IMR-90 (cell line): ENCODE results near the gene FRZB. TPM values are rescaled to one million over a fixed set of nuclear protein-coding genes. Genes with fewer than 3 reads are reported as not detected.

Source experiments
- ATAC-seq: fragments of 200-7000 bp; cut with Tn5 transposase; 2 replicates; pipeline ENCODE4 v1.9.1; 2020; ENCODE audit warnings: low read depth, mild to moderate bottlenecking, moderate library complexity
- BruUV-seq: library from RNA; stranded (reverse); fragments of 400-500 nt; replicated peaks from 2 replicates; lab custom pipeline; 2021; lab: Mats Ljungman, UMichigan
- CTCF ChIA-PET: fragments of 300-600 bp; formaldehyde crosslinking; extraction: SDS; loops from one replicate; lab custom pipeline; 2021; ENCODE audit warnings: antibody characterized with exemption; lab: Yijun Ruan, JAX
- POLR2A ChIA-PET: fragments of 300-600 bp; sonication (Branson Sonifier 250); formaldehyde crosslinking; loops from one replicate; lab custom pipeline; 2022; ENCODE audit warnings: antibody characterized with exemption; ENCODE audit not compliant: unreplicated experiment; lab: Charles Lee
- DNase-seq: peaks from one replicate; pipeline ENCODE4 v3.0.0; 2013
- H2AFZ ChIP-seq: replicated peaks from 2 replicates; pipeline ENCODE3; 2013; ENCODE audit warnings: low read length, mild to moderate bottlenecking; ENCODE audit not compliant: poor library complexity
- H2AK5ac ChIP-seq: 2 replicates; pipeline ENCODE4 v1.6.1; 2013; ENCODE audit warnings: low read depth, low read length, inconsistent platforms
- H2AK9ac ChIP-seq: replicated peaks from 2 replicates; pipeline ENCODE3; 2013; ENCODE audit warnings: mild to moderate bottlenecking, low read depth, low read length, moderate library complexity; ENCODE audit not compliant: poor library complexity
- H2BK120ac ChIP-seq: 2 replicates; pipeline ENCODE4 v1.6.1; 2013; ENCODE audit warnings: low read depth, low read length, inconsistent platforms
- H2BK15ac ChIP-seq: 3 replicates; pipeline ENCODE4 v1.6.1; 2013; ENCODE audit warnings: low read depth, low read length, inconsistent platforms
- H2BK20ac ChIP-seq: 2 replicates; pipeline ENCODE4 v1.6.1; 2013; ENCODE audit warnings: low read depth, mild to moderate bottlenecking, inconsistent platforms, low read length, moderate library complexity
- H2BK5ac ChIP-seq: 2 replicates; pipeline ENCODE4 v1.6.1; 2013; ENCODE audit warnings: mild to moderate bottlenecking, low read depth, low read length, inconsistent platforms; ENCODE audit not compliant: poor library complexity, severe bottlenecking
- H3K14ac ChIP-seq: replicated peaks from 2 replicates; pipeline ENCODE4 v1.6.1; 2013; ENCODE audit warnings: low read depth, low read length, inconsistent platforms
- H3K18ac ChIP-seq: 2 replicates; pipeline ENCODE4 v1.6.1; 2013; ENCODE audit warnings: low read depth, low read length, control low read depth
- H3K23ac ChIP-seq: 2 replicates; pipeline ENCODE4 v1.6.1; 2013; ENCODE audit warnings: low read depth, low read length, inconsistent platforms
- H3K27ac ChIP-seq: 2 replicates; pipeline ENCODE4 v1.5.1; 2013; ENCODE audit warnings: mild to moderate bottlenecking, control low read depth, low read length; ENCODE audit not compliant: insufficient read depth
- H3K27me3 ChIP-seq: 2 replicates; pipeline ENCODE4 v1.6.1; 2013; ENCODE audit warnings: low read length; ENCODE audit not compliant: control insufficient read depth, insufficient read depth
- H3K36me3 ChIP-seq: 2 replicates; pipeline ENCODE4 v1.6.1; 2013; ENCODE audit warnings: low read length, mixed read lengths; ENCODE audit not compliant: control insufficient read depth, insufficient read depth
- H3K4ac ChIP-seq: 2 replicates; pipeline ENCODE4 v1.6.1; 2013; ENCODE audit warnings: low read depth, low read length, inconsistent platforms
- H3K4me1 ChIP-seq: 2 replicates; pipeline ENCODE4 v1.6.1; 2013; ENCODE audit warnings: low read length, mixed read lengths; ENCODE audit not compliant: control insufficient read depth, insufficient read depth
- H3K4me2 ChIP-seq: 2 replicates; pipeline ENCODE4 v1.6.1; 2013; ENCODE audit warnings: low read depth, mild to moderate bottlenecking, control low read depth, low read length, moderate library complexity
- H3K4me3 ChIP-seq: 2 replicates; pipeline ENCODE4 v1.5.1; 2013; ENCODE audit warnings: low read depth, mild to moderate bottlenecking, control low read depth, low read length, moderate library complexity; ENCODE audit not compliant: insufficient read depth
- H3K56ac ChIP-seq: 2 replicates; pipeline ENCODE4 v1.6.1; 2013; ENCODE audit warnings: low read length, inconsistent platforms; ENCODE audit not compliant: insufficient read depth; ENCODE audit errors: extremely low read depth
- H3K79me1 ChIP-seq, 2 experiments: 2 replicates each; pipeline ENCODE4 v1.6.1; 2013; ENCODE audit warnings: low read length in 2 of 2, inconsistent platforms in 1 of 2, low read depth in 1 of 2
- H3K9ac ChIP-seq: 2 replicates; pipeline ENCODE4 v1.6.1; 2013; ENCODE audit warnings: low read depth, low read length, control low read depth
- H3K9me1 ChIP-seq: 2 replicates; pipeline ENCODE4 v1.6.1; 2013; ENCODE audit warnings: low read length, inconsistent platforms; ENCODE audit not compliant: insufficient read depth
- H3K9me3 ChIP-seq: 2 replicates; pipeline ENCODE4 v1.6.1; 2013; ENCODE audit warnings: low read length; ENCODE audit not compliant: control insufficient read depth, insufficient read depth
- H4K20me1 ChIP-seq: 2 replicates; pipeline ENCODE4 v1.6.1; 2013; ENCODE audit warnings: low read length, inconsistent platforms; ENCODE audit not compliant: insufficient read depth
- H4K5ac ChIP-seq: 2 replicates; pipeline ENCODE4 v1.6.1; 2013; ENCODE audit warnings: mild to moderate bottlenecking, low read depth, low read length, control low read depth
- H4K8ac ChIP-seq, 2 experiments: 2 replicates each; pipeline ENCODE4 v1.6.1; 2013; ENCODE audit warnings: low read depth in 2 of 2, low read length in 2 of 2, control low read depth in 1 of 2, inconsistent platforms in 1 of 2
- H4K91ac ChIP-seq: 2 replicates; pipeline ENCODE4 v1.6.1; 2013; ENCODE audit warnings: low read depth, low read length, inconsistent platforms; ENCODE audit not compliant: insufficient read depth
- CEBPB ChIP-seq: IDR thresholded peaks from 2 replicates; pipeline ENCODE4 v1.6.1; 2012; ENCODE audit warnings: low read depth, low read length, improper control_type of control experiment
- CHD1 ChIP-seq: IDR thresholded peaks from 2 replicates; pipeline ENCODE4 v1.6.1; 2012; ENCODE audit warnings: low read depth, low read length, improper control_type of control experiment
- CTCF ChIP-seq: conservative IDR thresholded peaks from 2 replicates; pipeline ENCODE4 v1.5.1; 2012; ENCODE audit warnings: mild to moderate bottlenecking, low read depth, low read length, improper control_type of control experiment
- ELK1 ChIP-seq: fragments of 150-350 bp; IDR thresholded peaks from 2 replicates; pipeline ENCODE4 v1.6.1; 2016; ENCODE audit warnings: low read depth, mild to moderate bottlenecking, low read length, moderate library complexity, borderline replicate concordance
- MAFK ChIP-seq: IDR thresholded peaks from 2 replicates; pipeline ENCODE4 v1.6.1; 2012; ENCODE audit warnings: low read depth, low read length, improper control_type of control experiment
- MAZ ChIP-seq: IDR thresholded peaks from 2 replicates; pipeline ENCODE4 v1.6.1; 2012; ENCODE audit warnings: low read depth, mild to moderate bottlenecking, low read length, improper control_type of control experiment, moderate library complexity, borderline replicate concordance
- MXI1 ChIP-seq: IDR thresholded peaks from 2 replicates; pipeline ENCODE4 v1.6.1; 2012; ENCODE audit warnings: low read depth, mild to moderate bottlenecking, low read length, moderate library complexity, borderline replicate concordance
- NFE2L2 ChIP-seq: fragments of 150-350 bp; IDR thresholded peaks from 2 replicates; pipeline ENCODE4 v1.6.1; 2016; ENCODE audit warnings: low read depth, mild to moderate bottlenecking, low read length
- POLR2A ChIP-seq: IDR thresholded peaks from 2 replicates; pipeline ENCODE4 v1.6.1; 2012; ENCODE audit warnings: mild to moderate bottlenecking, low read depth, low read length
- RAD21 ChIP-seq: IDR thresholded peaks from 2 replicates; pipeline ENCODE4 v1.6.1; 2012; ENCODE audit warnings: low read length, improper control_type of control experiment
- RCOR1 ChIP-seq: IDR thresholded peaks from 2 replicates; pipeline ENCODE4 v1.6.1; 2012; ENCODE audit warnings: mild to moderate bottlenecking, low read length, improper control_type of control experiment; ENCODE audit not compliant: insufficient replicate concordance
- SMC3 ChIP-seq: fragments of 150-350 bp; IDR thresholded peaks from 2 replicates; pipeline ENCODE4 v1.6.1; 2016; ENCODE audit warnings: low read depth, mild to moderate bottlenecking, antibody characterized with exemption, low read length, moderate library complexity
- USF2 ChIP-seq: fragments of 150-350 bp; IDR thresholded peaks from 2 replicates; pipeline ENCODE4 v1.6.1; 2017; ENCODE audit warnings: mild to moderate bottlenecking, antibody characterized with exemption, low read length, low read depth
- WGBS, 2 experiments: methylation state at CpG; one replicate each; pipeline versions ENCODE4 v1.1.5 to v1.1.7; 2013; ENCODE audit warnings: missing lambda C conversion rate in 2 of 2; ENCODE audit not compliant: insufficient read length in 1 of 2; ENCODE audit errors: extremely low coverage in 2 of 2; 5-methylcytosine and 5-hydroxymethylcytosine counted together
- dilution Hi-C: fragments of 300-500 bp; cut with HindIII; formaldehyde crosslinking; loops from one replicate; pipeline ENCODE4 v1.14.3; 2018; ENCODE audit warnings: low sequenced_read_pairs; ENCODE audit not compliant: unreplicated experiment
- in situ Hi-C: fragments of 300-500 bp; cut with MboI; formaldehyde crosslinking; loops from 3 replicates; pipeline ENCODE4 v1.14.3; 2019; ENCODE audit warnings: low sequenced_read_pairs, inconsistent platforms, mixed read lengths
- intact Hi-C: fragments of 100-400 bp; cut with micrococcal nuclease; formaldehyde crosslinking; loops from 2 replicates; pipeline ENCODE4 v1.10.0; 2022
- polyA plus RNA-seq, 3 experiments: library from polyadenylated mRNA; depleted of rRNA; stranded (reverse); fragments of >200 nt; gene quantifications; 2 replicates each; pipeline ENCODE4 v1.2.3, GENCODE V29; 2012; ENCODE audit warnings: low replicate concordance in 1 of 3
- total RNA-seq: library from RNA; depleted of rRNA; stranded (reverse); fragments of >200 nt; gene quantifications from 2 replicates; pipeline ENCODE4 v1.2.3, GENCODE V29; 2012

The FRZB gene
- total and polyA plus RNA-seq, 2 of the 4 experiments (the other 2 are of a cell fraction), result 0.18 to 1.2 TPM

GRCh38 chr2:182826064-182826463, 40.4 kb downstream of the FRZB start:
- no peaks in the 10 kb centered on the region for H3K27me3 ChIP-seq
- H3K9me3 ChIP-seq, result no peaks in the 10 kb centered on the region
- H4K91ac ChIP-seq, result no peak overlapping the region
- H3K4me2 ChIP-seq, result no peak overlapping the region
- in situ Hi-C loops (no loop called here), intact Hi-C loops (no loop called here), dilution Hi-C loops (no loop called here)
- H3K9me1 ChIP-seq, result no peaks in the 10 kb centered on the region
- no peak overlapping the region for H3K4me3 ChIP-seq
- H3K23ac ChIP-seq, result no peak overlapping the region
- H2BK120ac ChIP-seq, result no peak overlapping the region
- no peak overlapping the region for H2BK20ac ChIP-seq
- no peak overlapping the region for H3K18ac ChIP-seq
- no peak overlapping the region for H2AK5ac ChIP-seq
- CTCF ChIA-PET, result interaction anchor here (1.0 kb wide), 1 partner anchor 20 kb away, joined by 3 read pairs; no protein-coding TSS in a partner anchor
- no peak for ATAC-seq
- no peak overlapping the region for H2AFZ ChIP-seq
- no peaks in the 10 kb centered on the region for H3K79me1 ChIP-seq
- no peak overlapping the region for H3K56ac ChIP-seq
- DNase-seq, result no peak
- H4K5ac ChIP-seq, result no peak overlapping the region
- H2BK5ac ChIP-seq, result no peak overlapping the region
- no peak overlapping the region for H3K4ac ChIP-seq
- H3K36me3 ChIP-seq, result no peaks in the 10 kb centered on the region
- BruUV-seq, result no TSS peak
- no peaks in the 10 kb centered on the region for H4K20me1 ChIP-seq
- no peak overlapping the region for H3K14ac ChIP-seq
- no peak overlapping the region for H4K8ac ChIP-seq
- H3K4me1 ChIP-seq, result no peaks in the 10 kb centered on the region
- no peak overlapping the region for H2BK15ac ChIP-seq
- no CpG with 5 or more reads among the region's 1 CpG for WGBS, 2 experiments
- no peak overlapping the region for H2AK9ac ChIP-seq
- TF ChIP-seq POLR2A (no peak), SMC3 (no peak), RCOR1 (no peak), MAFK (no peak), MAZ (no peak), ELK1 (no peak), CHD1 (no peak), CEBPB (no peak), NFE2L2 (no peak), RAD21 (no peak), USF2 (no peak), CTCF (no peak), MXI1 (no peak)
- no peak overlapping the region for H3K27ac ChIP-seq
- no peak overlapping the region for H3K9ac ChIP-seq
- POLR2A ChIA-PET, result interaction anchor here (0.6 kb wide), 1 partner anchor 8 kb away, joined by 4 read pairs; no protein-coding TSS in a partner anchor
